WTC11 (cell line): ENCODE results near the gene CSNK1A1. TPM values are rescaled to one million over a fixed set of nuclear protein-coding genes. Genes with fewer than 3 reads are reported as not detected.

Experiments used
- ATAC-seq: fragments of 200-7000 bp; cut with Tn5 transposase; 2 replicates; pipeline ENCODE4 v1.10.0; 2021; ENCODE audit warnings: mild to moderate bottlenecking, moderate library complexity
- CTCF ChIA-PET: fragments of 300-600 bp; sonication (Branson Sonifier 250); formaldehyde crosslinking; loops from one replicate; lab custom pipeline; 2021; ENCODE audit warnings: antibody characterized with exemption; lab: Charles Lee
- POLR2A ChIA-PET: fragments of 350-600 bp; sonication (Branson Sonifier 250); formaldehyde crosslinking; loops from one replicate; lab custom pipeline; 2021; ENCODE audit warnings: antibody characterized with exemption; lab: Charles Lee
- DNase-seq: peaks from one replicate; pipeline ENCODE4 v3.0.0; 2021; ENCODE audit warnings: low spot score
- H3K27ac Mint-ChIP-seq: 2 replicates; pipeline ENCODE4 v1.8.0; 2021; ENCODE audit warnings: mixed read lengths
- H3K27me3 Mint-ChIP-seq: 2 replicates; pipeline ENCODE4 v1.8.0; 2021; ENCODE audit warnings: low read depth, mild to moderate bottlenecking, moderate library complexity, mixed read lengths
- H3K36me3 Mint-ChIP-seq: 2 replicates; pipeline ENCODE4 v1.8.0; 2021; ENCODE audit warnings: mixed read lengths
- H3K4me1 Mint-ChIP-seq: 2 replicates; pipeline ENCODE4 v1.8.0; 2022; ENCODE audit warnings: mixed read lengths
- H3K4me3 Mint-ChIP-seq: 2 replicates; pipeline ENCODE4 v1.8.0; 2021; ENCODE audit warnings: mild to moderate bottlenecking, moderate library complexity, mixed read lengths
- H3K9me3 Mint-ChIP-seq: 2 replicates; pipeline ENCODE4 v1.8.0; 2021; ENCODE audit warnings: mixed read lengths
- CBFB ChIP-seq: sonication (generic); formaldehyde crosslinking; IDR thresholded peaks from 2 replicates; pipeline ENCODE4 v1.8.1; 2022; ENCODE audit warnings: mild to moderate bottlenecking, low read depth, missing genetic modification reagents
- CREB1 ChIP-seq: sonication (generic); formaldehyde crosslinking; IDR thresholded peaks from 2 replicates; pipeline ENCODE4 v1.8.0; 2023; ENCODE audit warnings: mild to moderate bottlenecking, missing genetic modification reagents
- ELF4 ChIP-seq: sonication (generic); formaldehyde crosslinking; IDR thresholded peaks from 2 replicates; pipeline ENCODE4 v1.8.1; 2022; ENCODE audit warnings: low read depth, mild to moderate bottlenecking, moderate library complexity, missing genetic modification reagents
- FOXK1 ChIP-seq: sonication (generic); formaldehyde crosslinking; IDR thresholded peaks from 2 replicates; pipeline ENCODE4 v1.8.0; 2022; ENCODE audit warnings: mild to moderate bottlenecking, moderate library complexity, missing genetic modification reagents
- FOXP1 ChIP-seq: sonication (generic); formaldehyde crosslinking; IDR thresholded peaks from 2 replicates; pipeline ENCODE4 v1.8.0; 2022; ENCODE audit warnings: missing genetic modification reagents, mild to moderate bottlenecking, moderate library complexity, borderline replicate concordance
- MXD4 ChIP-seq: fragments of 250-450 bp; sonication (Bioruptor Pico); IDR thresholded peaks from 2 replicates; pipeline ENCODE4 v1.8.0; 2021; ENCODE audit warnings: mild to moderate bottlenecking, moderate library complexity, borderline replicate concordance
- NFYB ChIP-seq: sonication (generic); formaldehyde crosslinking; conservative IDR thresholded peaks from 2 replicates; pipeline ENCODE4 v1.8.0; 2022; ENCODE audit warnings: low read depth, missing genetic modification reagents
- PREB ChIP-seq: sonication (generic); formaldehyde crosslinking; IDR thresholded peaks from 2 replicates; pipeline ENCODE4 v1.8.1; 2022; ENCODE audit warnings: mild to moderate bottlenecking, missing genetic modification reagents, moderate library complexity, borderline replicate concordance
- PRRX2 ChIP-seq: fragments of 250-450 bp; sonication (Bioruptor Pico); IDR thresholded peaks from 2 replicates; pipeline ENCODE4 v1.8.0; 2021; ENCODE audit warnings: mild to moderate bottlenecking
- SMAD4 ChIP-seq: sonication (generic); formaldehyde crosslinking; IDR thresholded peaks from 2 replicates; pipeline ENCODE4 v1.8.0; 2022; ENCODE audit warnings: mild to moderate bottlenecking, missing genetic modification reagents
- ZNF532 ChIP-seq: fragments of 250-450 bp; sonication (Bioruptor Pico); IDR thresholded peaks from 2 replicates; pipeline ENCODE4 v1.9.0; 2021; ENCODE audit warnings: mild to moderate bottlenecking, borderline replicate concordance
- total RNA-seq: library from RNA; stranded (reverse); gene quantifications from 3 replicates; pipeline ENCODE4 v1.2.3, GENCODE V29; 2021
- TF ChIP-seq, protein P1 (sequence below): sonication (generic); formaldehyde crosslinking; IDR thresholded peaks from 2 replicates; pipeline ENCODE4 v1.8.1; 2023; ENCODE audit warnings: mild to moderate bottlenecking, missing genetic modification reagents, moderate library complexity
- TF ChIP-seq, protein P2 (sequence below): fragments of 250-450 bp; sonication (Bioruptor Pico); IDR thresholded peaks from 2 replicates; pipeline ENCODE4 v1.9.0; 2021; ENCODE audit warnings: moderate library complexity, mild to moderate bottlenecking, inconsistent platforms, borderline replicate concordance
- TF ChIP-seq, protein P3 (sequence below): sonication (generic); formaldehyde crosslinking; IDR thresholded peaks from 2 replicates; pipeline ENCODE4 v1.8.1; 2022; ENCODE audit warnings: low read depth, missing genetic modification reagents, borderline replicate concordance
- TF ChIP-seq, protein P4 (sequence below): sonication (generic); formaldehyde crosslinking; IDR thresholded peaks from 2 replicates; pipeline ENCODE4 v1.8.1; 2023; ENCODE audit warnings: mild to moderate bottlenecking, moderate library complexity, missing genetic modification reagents

Gene CSNK1A1
- total RNA-seq, 1 experiment from 2014 or later = 276 TPM

GRCh38 chr5:149544028-149544420 lies 7.2 kb downstream of the CSNK1A1 start (continued):
- no peak for TF ChIP-seq ZNF532 (CRISPR knock-in tag)
- TF ChIP-seq, protein P1, sequence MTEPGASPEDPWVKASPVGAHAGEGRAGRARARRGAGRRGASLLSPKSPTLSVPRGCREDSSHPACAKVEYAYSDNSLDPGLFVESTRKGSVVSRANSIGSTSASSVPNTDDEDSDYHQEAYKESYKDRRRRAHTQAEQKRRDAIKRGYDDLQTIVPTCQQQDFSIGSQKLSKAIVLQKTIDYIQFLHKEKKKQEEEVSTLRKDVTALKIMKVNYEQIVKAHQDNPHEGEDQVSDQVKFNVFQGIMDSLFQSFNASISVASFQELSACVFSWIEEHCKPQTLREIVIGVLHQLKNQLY (CRISPR knock-in tag) = no peak
- TF ChIP-seq CREB1 = no peak
- TF ChIP-seq, protein P2, sequence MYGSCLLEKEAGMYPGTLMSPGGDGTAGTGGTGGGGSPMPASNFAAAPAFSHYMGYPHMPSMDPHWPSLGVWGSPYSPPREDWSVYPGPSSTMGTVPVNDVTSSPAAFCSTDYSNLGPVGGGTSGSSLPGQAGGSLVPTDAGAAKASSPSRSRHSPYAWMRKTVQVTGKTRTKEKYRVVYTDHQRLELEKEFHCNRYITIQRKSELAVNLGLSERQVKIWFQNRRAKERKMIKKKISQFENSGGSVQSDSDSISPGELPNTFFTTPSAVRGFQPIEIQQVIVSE (CRISPR knock-in tag) = no peak
- TF ChIP-seq PREB (CRISPR knock-in tag) = no peak

- DNase-seq = no peak
- TF ChIP-seq ELF4 (CRISPR knock-in tag) = no peak
- TF ChIP-seq, protein P3, sequence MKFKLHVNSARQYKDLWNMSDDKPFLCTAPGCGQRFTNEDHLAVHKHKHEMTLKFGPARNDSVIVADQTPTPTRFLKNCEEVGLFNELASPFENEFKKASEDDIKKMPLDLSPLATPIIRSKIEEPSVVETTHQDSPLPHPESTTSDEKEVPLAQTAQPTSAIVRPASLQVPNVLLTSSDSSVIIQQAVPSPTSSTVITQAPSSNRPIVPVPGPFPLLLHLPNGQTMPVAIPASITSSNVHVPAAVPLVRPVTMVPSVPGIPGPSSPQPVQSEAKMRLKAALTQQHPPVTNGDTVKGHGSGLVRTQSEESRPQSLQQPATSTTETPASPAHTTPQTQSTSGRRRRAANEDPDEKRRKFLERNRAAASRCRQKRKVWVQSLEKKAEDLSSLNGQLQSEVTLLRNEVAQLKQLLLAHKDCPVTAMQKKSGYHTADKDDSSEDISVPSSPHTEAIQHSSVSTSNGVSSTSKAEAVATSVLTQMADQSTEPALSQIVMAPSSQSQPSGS (CRISPR knock-in tag) = no peak
- TF ChIP-seq FOXP1 (CRISPR knock-in tag) = no peak
- TF ChIP-seq MXD4 (CRISPR knock-in tag) = no peak
- TF ChIP-seq SMAD4 (CRISPR knock-in tag) = no peak
- no peak for TF ChIP-seq PRRX2 (CRISPR knock-in tag)
- TF ChIP-seq CBFB (CRISPR knock-in tag) = no peak
- no peak for TF ChIP-seq FOXK1
- TF ChIP-seq NFYB = no peak
- TF ChIP-seq, protein P4, sequence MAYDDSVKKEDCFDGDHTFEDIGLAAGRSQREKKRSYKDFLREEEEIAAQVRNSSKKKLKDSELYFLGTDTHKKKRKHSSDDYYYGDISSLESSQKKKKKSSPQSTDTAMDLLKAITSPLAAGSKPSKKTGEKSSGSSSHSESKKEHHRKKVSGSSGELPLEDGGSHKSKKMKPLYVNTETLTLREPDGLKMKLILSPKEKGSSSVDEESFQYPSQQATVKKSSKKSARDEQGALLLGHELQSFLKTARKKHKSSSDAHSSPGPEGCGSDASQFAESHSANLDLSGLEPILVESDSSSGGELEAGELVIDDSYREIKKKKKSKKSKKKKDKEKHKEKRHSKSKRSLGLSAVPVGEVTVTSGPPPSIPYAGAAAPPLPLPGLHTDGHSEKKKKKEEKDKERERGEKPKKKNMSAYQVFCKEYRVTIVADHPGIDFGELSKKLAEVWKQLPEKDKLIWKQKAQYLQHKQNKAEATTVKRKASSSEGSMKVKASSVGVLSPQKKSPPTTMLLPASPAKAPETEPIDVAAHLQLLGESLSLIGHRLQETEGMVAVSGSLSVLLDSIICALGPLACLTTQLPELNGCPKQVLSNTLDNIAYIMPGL = no peak
- TF ChIP-seq, all 79 proteins: peak for 0
- Mint-ChIP-seq H3K27me3 (no peaks in the 10 kb centered on the region), H3K27ac (peak overlapping the region; percentile 15), H3K4me3 (no peak overlapping the region), H3K9me3 (no peaks in the 10 kb centered on the region), H3K4me1 (peaks cover 43% of the 10 kb centered on the region), H3K36me3 (peaks cover 61% of the 10 kb centered on the region)
- ChIA-PET CTCF (interaction anchor here (1.0 to 1.6 kb wide), 3 partner anchors 20 to 176 kb away, joined by 3 to 4 read pairs (median 3); no protein-coding TSS in a partner anchor), POLR2A (interaction anchor here (1.5 kb wide), 1 partner anchor 19 kb away, joined by 5 read pairs; no protein-coding TSS in a partner anchor)
- no peak for ATAC-seq
Observed at GRCh38 chr5:149543361-149544027, 7.7 kb downstream of the CSNK1A1 start.
